Measurements from ENCODE around the gene HLA-DQB2.

- TF ChIP-seq CTCF (conservative IDR thresholded peaks at IDR 0.05; ENCODE audit: low read depth, low read length) (no peak), POLR2A (IDR thresholded peaks at IDR 0.05; ENCODE audit: low read depth, low read length) (no peak), MAFK (IDR thresholded peaks at IDR 0.05; ENCODE audit: low read depth, low read length) (no peak)
These were observed 50.1 kb downstream of the HLA-DQB2 start for GRCh38 chr6:32713241-32713640.
